Measurements from ENCODE around the gene SLC22A17. TPM values are rescaled to one million over a fixed set of nuclear protein-coding genes. Genes with fewer than 3 reads are reported as not detected.

SLC22A17 gene
- total and polyA plus RNA-seq, 9 of the 15 experiments (the other 6 are each of a cell fraction or from before 2014, with no cell fraction given) = 0.07 to 0.09 TPM; not detected in 7

- TF ChIP-seq RREB1 (CRISPR knock-in tag; IDR thresholded peaks at IDR 0.05) = no peak
- TF ChIP-seq IFI16 (CRISPR knock-in tag; IDR thresholded peaks at IDR 0.05) = no peak
- TF ChIP-seq CTCF (IDR thresholded peaks at IDR 0.05 in 2 of 3, conservative IDR thresholded peaks at IDR 0.05 in 1 of 3; ENCODE audit: insufficient read depth in 2 of 3, low read depth in 1 of 3, low read length in 3 of 3) = peak; percentile 86 to 93 (median 89)
- TF ChIP-seq, protein P1, sequence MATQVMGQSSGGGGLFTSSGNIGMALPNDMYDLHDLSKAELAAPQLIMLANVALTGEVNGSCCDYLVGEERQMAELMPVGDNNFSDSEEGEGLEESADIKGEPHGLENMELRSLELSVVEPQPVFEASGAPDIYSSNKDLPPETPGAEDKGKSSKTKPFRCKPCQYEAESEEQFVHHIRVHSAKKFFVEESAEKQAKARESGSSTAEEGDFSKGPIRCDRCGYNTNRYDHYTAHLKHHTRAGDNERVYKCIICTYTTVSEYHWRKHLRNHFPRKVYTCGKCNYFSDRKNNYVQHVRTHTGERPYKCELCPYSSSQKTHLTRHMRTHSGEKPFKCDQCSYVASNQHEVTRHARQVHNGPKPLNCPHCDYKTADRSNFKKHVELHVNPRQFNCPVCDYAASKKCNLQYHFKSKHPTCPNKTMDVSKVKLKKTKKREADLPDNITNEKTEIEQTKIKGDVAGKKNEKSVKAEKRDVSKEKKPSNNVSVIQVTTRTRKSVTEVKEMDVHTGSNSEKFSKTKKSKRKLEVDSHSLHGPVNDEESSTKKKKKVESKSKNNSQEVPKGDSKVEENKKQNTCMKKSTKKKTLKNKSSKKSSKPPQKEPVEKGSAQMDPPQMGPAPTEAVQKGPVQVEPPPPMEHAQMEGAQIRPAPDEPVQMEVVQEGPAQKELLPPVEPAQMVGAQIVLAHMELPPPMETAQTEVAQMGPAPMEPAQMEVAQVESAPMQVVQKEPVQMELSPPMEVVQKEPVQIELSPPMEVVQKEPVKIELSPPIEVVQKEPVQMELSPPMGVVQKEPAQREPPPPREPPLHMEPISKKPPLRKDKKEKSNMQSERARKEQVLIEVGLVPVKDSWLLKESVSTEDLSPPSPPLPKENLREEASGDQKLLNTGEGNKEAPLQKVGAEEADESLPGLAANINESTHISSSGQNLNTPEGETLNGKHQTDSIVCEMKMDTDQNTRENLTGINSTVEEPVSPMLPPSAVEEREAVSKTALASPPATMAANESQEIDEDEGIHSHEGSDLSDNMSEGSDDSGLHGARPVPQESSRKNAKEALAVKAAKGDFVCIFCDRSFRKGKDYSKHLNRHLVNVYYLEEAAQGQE (IDR thresholded peaks at IDR 0.05; ENCODE audit: borderline replicate concordance) = peak; percentile 82
- TF ChIP-seq, protein P1 (CRISPR knock-in tag; IDR thresholded peaks at IDR 0.05; ENCODE audit: low read depth) = no peak
- TF ChIP-seq CBFA2T3 (IDR thresholded peaks at IDR 0.05) = no peak
- TF ChIP-seq HNRNPL (IDR thresholded peaks at IDR 0.05; ENCODE audit: low read depth, low read length) = no peak
- TF ChIP-seq, protein P2, sequence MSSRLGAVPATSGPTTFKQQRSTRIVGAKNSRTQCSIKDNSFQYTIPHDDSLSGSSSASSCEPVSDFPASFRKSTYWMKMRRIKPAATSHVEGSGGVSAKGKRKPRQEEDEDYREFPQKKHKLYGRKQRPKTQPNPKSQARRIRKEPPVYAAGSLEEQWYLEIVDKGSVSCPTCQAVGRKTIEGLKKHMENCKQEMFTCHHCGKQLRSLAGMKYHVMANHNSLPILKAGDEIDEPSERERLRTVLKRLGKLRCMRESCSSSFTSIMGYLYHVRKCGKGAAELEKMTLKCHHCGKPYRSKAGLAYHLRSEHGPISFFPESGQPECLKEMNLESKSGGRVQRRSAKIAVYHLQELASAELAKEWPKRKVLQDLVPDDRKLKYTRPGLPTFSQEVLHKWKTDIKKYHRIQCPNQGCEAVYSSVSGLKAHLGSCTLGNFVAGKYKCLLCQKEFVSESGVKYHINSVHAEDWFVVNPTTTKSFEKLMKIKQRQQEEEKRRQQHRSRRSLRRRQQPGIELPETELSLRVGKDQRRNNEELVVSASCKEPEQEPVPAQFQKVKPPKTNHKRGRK (tag; IDR thresholded peaks at IDR 0.05) = no peak
- no peak for TF ChIP-seq SMARCB1 (IDR thresholded peaks at IDR 0.05; ENCODE audit: insufficient read length, low read depth)
These were observed 26.9 kb upstream of the SLC22A17 start (continued) for GRCh38 chr14:23379366-23380196.
